ENCODE measurements around the gene SSRP1. TPM values are rescaled to one million over a fixed set of nuclear protein-coding genes. Genes with fewer than 3 reads are reported as not detected.

Gene SSRP1
- total RNA-seq, 2 experiments from 2014 or later, result 318 to 332 TPM

Other genes starting within 250 kb of the SSRP1 start
- not detected for gene LRRC55, start 153.9 kb downstream of the SSRP1 start, total RNA-seq
- not detected for gene APLNR, start 98.6 kb downstream of the SSRP1 start, total RNA-seq
- gene TNKS1BP1, start 10.9 kb downstream of the SSRP1 start, total RNA-seq, result 10 to 100 TPM; 20.8 to 22.1 TPM
- not detected for gene P2RX3, start 2.5 kb upstream of the SSRP1 start, total RNA-seq
- not detected for gene PRG3, start 45.3 kb upstream of the SSRP1 start, total RNA-seq
- 1 to 10 TPM in 1 of 2 experiments, under 1 TPM in 1; 0.54 to 2.1 TPM for gene PRG2, start 54.8 kb upstream of the SSRP1 start, total RNA-seq
- gene SLC43A3, start 91.2 kb upstream of the SSRP1 start, total RNA-seq, result 100 to 1,000 TPM; 331 to 348 TPM
- under 1 TPM; 0.43 to 0.44 TPM for gene RTN4RL2, start 124.6 kb upstream of the SSRP1 start, total RNA-seq
- gene SLC43A1, start 179.8 kb upstream of the SSRP1 start, total RNA-seq, result 10 to 100 TPM; 36.8 to 37.1 TPM
- 100 to 1,000 TPM; 134 to 137 TPM for gene TIMM10, start 194.9 kb upstream of the SSRP1 start, total RNA-seq
- gene SMTNL1, start 201.7 kb upstream of the SSRP1 start, total RNA-seq, result not detected
- 100 to 1,000 TPM; 200 to 208 TPM for gene UBE2L6, start 231.8 kb upstream of the SSRP1 start, total RNA-seq